NT2/D1 (cell line): ENCODE data around the gene ATG2A.

Experiments
- DNase-seq: peaks from one replicate; pipeline ENCODE4 v3.0.0-alpha.2; 2011; ENCODE audit warnings: low read depth, low spot score
- H3K27me3 ChIP-seq: 2 replicates; pipeline ENCODE4 v1.6.0; 2011; ENCODE audit warnings: mild to moderate bottlenecking; ENCODE audit not compliant: insufficient read length, insufficient read depth
- H3K36me3 ChIP-seq: 2 replicates; pipeline ENCODE4 v1.6.1; 2011; ENCODE audit warnings: mild to moderate bottlenecking, low read length, mixed read lengths; ENCODE audit not compliant: insufficient read depth, insufficient read length
- H3K4me1 ChIP-seq: 2 replicates; pipeline ENCODE4 v1.5.1; 2011; ENCODE audit not compliant: insufficient read depth, insufficient read length
- H3K4me3 ChIP-seq: 2 replicates; pipeline ENCODE4 v1.5.1; 2011; ENCODE audit warnings: low read depth; ENCODE audit not compliant: insufficient read length
- H3K9ac ChIP-seq: 2 replicates; pipeline ENCODE4 v1.6.0; 2011; ENCODE audit warnings: low read depth; ENCODE audit not compliant: insufficient read length
- H3K9me3 ChIP-seq: 2 replicates; pipeline ENCODE4 v1.5.1; 2011; ENCODE audit warnings: mild to moderate bottlenecking, low read length; ENCODE audit not compliant: insufficient read depth
- SUZ12 ChIP-seq: IDR thresholded peaks from 2 replicates; pipeline ENCODE4 v1.6.1; 2011; ENCODE audit not compliant: insufficient read length, insufficient read depth; ENCODE audit errors: extremely low read depth
- YY1 ChIP-seq: IDR thresholded peaks from 2 replicates; pipeline ENCODE4 v1.6.1; 2011; ENCODE audit not compliant: insufficient read length, insufficient read depth
- ZNF274 ChIP-seq: IDR thresholded peaks from 2 replicates; pipeline ENCODE4 v1.6.1; 2011; ENCODE audit warnings: mild to moderate bottlenecking, low read depth, low read length

ATG2A gene

GRCh38 chr11:64888406-64888728, 28.6 kb downstream of the ATG2A start:
- no peak overlapping the region for H3K4me3 ChIP-seq
- no peak for DNase-seq

GRCh38 chr11:64887757-64888405, 29.1 kb downstream of the ATG2A start:
- no peak for TF ChIP-seq YY1
- no peak for TF ChIP-seq SUZ12
- no peak for TF ChIP-seq ZNF274
- Histone ChIP-seq H3K4me1 (peaks cover 23% of the 10 kb centered on the region), H3K27me3 (peaks cover 2% of the 10 kb centered on the region), H3K9ac (peak overlapping the region; percentile 58), H3K4me3 (no peak overlapping the region), H3K36me3 (no peaks in the 10 kb centered on the region), H3K9me3 (no peaks in the 10 kb centered on the region)
- DNase-seq = peak; percentile 48

More at GRCh38 chr11:64888406-64888728, 28.6 kb downstream of the ATG2A start:
- H3K9ac ChIP-seq = peak overlapping the region; percentile 54
- peaks cover 2% of the 10 kb centered on the region for H3K27me3 ChIP-seq
- H3K36me3 ChIP-seq = no peaks in the 10 kb centered on the region
- H3K9me3 ChIP-seq = no peaks in the 10 kb centered on the region
- TF ChIP-seq ZNF274 (no peak), YY1 (no peak), SUZ12 (no peak)
- peaks cover 24% of the 10 kb centered on the region for H3K4me1 ChIP-seq

- peak overlapping the region; percentile 58 for H3K9ac ChIP-seq
- H3K4me1 ChIP-seq = peaks cover 21% of the 10 kb centered on the region
- DNase-seq = no peak
- no peaks in the 10 kb centered on the region for H3K36me3 ChIP-seq
- H3K4me3 ChIP-seq = no peak overlapping the region
- no peaks in the 10 kb centered on the region for H3K9me3 ChIP-seq
- peaks cover 2% of the 10 kb centered on the region for H3K27me3 ChIP-seq
- no peak for TF ChIP-seq SUZ12
- no peak for TF ChIP-seq YY1
- TF ChIP-seq ZNF274 = no peak
Observed at GRCh38 chr11:64887234-64887756, 29.7 kb downstream of the ATG2A start.

- H3K4me1 ChIP-seq = peaks cover 18% of the 10 kb centered on the region
- H3K9ac ChIP-seq = no peak overlapping the region
- peaks cover 2% of the 10 kb centered on the region for H3K27me3 ChIP-seq
- TF ChIP-seq ZNF274 (no peak), SUZ12 (no peak), YY1 (no peak)
- H3K9me3 ChIP-seq = no peaks in the 10 kb centered on the region
- no peaks in the 10 kb centered on the region for H3K36me3 ChIP-seq
- no peak for DNase-seq
- H3K4me3 ChIP-seq = no peak overlapping the region
Observed at GRCh38 chr11:64885367-64886286, 31.4 kb downstream of the ATG2A start.

- peaks cover 9% of the 10 kb centered on the region for H3K4me1 ChIP-seq
- H3K4me3 ChIP-seq = no peak overlapping the region
- no peaks in the 10 kb centered on the region for H3K36me3 ChIP-seq
- no peak for DNase-seq
- H3K9ac ChIP-seq = no peak overlapping the region
- no peaks in the 10 kb centered on the region for H3K9me3 ChIP-seq
- TF ChIP-seq SUZ12 (no peak), ZNF274 (no peak), YY1 (no peak)
- H3K27me3 ChIP-seq = peaks cover 2% of the 10 kb centered on the region
Observed at GRCh38 chr11:64884019-64884418, 33.0 kb downstream of the ATG2A start.

GRCh38 chr11:64883575-64883974, 33.4 kb downstream of the ATG2A start:
- Histone ChIP-seq H3K9ac (peak overlapping the region; percentile 46), H3K27me3 (peaks cover 2% of the 10 kb centered on the region), H3K4me3 (no peak overlapping the region), H3K4me1 (peaks cover 5% of the 10 kb centered on the region), H3K36me3 (no peaks in the 10 kb centered on the region), H3K9me3 (no peaks in the 10 kb centered on the region)
- TF ChIP-seq ZNF274 (no peak), SUZ12 (no peak), YY1 (no peak)
- no peak for DNase-seq

- Histone ChIP-seq H3K4me1 (peaks cover 2% of the 10 kb centered on the region), H3K36me3 (no peaks in the 10 kb centered on the region), H3K9ac (no peak overlapping the region), H3K27me3 (peaks cover 7% of the 10 kb centered on the region), H3K9me3 (no peaks in the 10 kb centered on the region), H3K4me3 (no peak overlapping the region)
- DNase-seq = no peak
- TF ChIP-seq YY1 (no peak), SUZ12 (no peak), ZNF274 (no peak)
Observed at GRCh38 chr11:64882243-64882642, 34.8 kb downstream of the ATG2A start.
